Natural killer cell (primary cell): ENCODE measurements around the gene PARD6G. TPM values are rescaled to one million over a fixed set of nuclear protein-coding genes. Genes with fewer than 3 reads are reported as not detected.

Experiments
- ATAC-seq, 3 donors: fragments of 150-1000 bp in 2 of 3; fragments of 200-7000 bp in 1 of 3; cut with Tn5 transposase; 1 replicate in 1 of 3; 2 replicates in 2 of 3; pipeline ENCODE4 v1.10.0; 2021; ENCODE audit warnings: mild to moderate bottlenecking in 2 of 3, moderate library complexity in 2 of 3
- DNase-seq, 2 donors: peaks; one replicate each; pipeline versions ENCODE4 v3.0.0 to v3.0.0-alpha.2; 2013 to 2021; ENCODE audit warnings: mixed read lengths in 1 of 2
- H3K27ac ChIP-seq: one replicate; pipeline ENCODE4 v1.5.1; 2013; ENCODE audit warnings: mild to moderate bottlenecking, low read length
- H3K27me3 ChIP-seq: one replicate; pipeline ENCODE4 v1.6.1; 2013; ENCODE audit warnings: low read length; ENCODE audit not compliant: control insufficient read depth, insufficient read depth
- H3K36me3 ChIP-seq: one replicate; pipeline ENCODE4 v1.6.1; 2013; ENCODE audit warnings: low read length; ENCODE audit not compliant: control insufficient read depth, insufficient read depth
- H3K4me1 ChIP-seq: one replicate; pipeline ENCODE4 v1.6.1; 2013; ENCODE audit warnings: low read length; ENCODE audit not compliant: control insufficient read depth, insufficient read depth
- H3K4me3 ChIP-seq: one replicate; pipeline ENCODE4 v1.5.1; 2013; ENCODE audit warnings: low read length
- H3K9me3 ChIP-seq: one replicate; pipeline ENCODE4 v1.6.1; 2013; ENCODE audit warnings: low read length; ENCODE audit not compliant: control insufficient read depth, insufficient read depth
- H3K27ac Mint-ChIP-seq, 2 donors: one replicate each; pipeline ENCODE4 v1.8.0; 2022; ENCODE audit warnings: mild to moderate bottlenecking in 2 of 2, mixed read lengths in 2 of 2, moderate library complexity in 1 of 2
- H3K27me3 Mint-ChIP-seq, 2 donors: one replicate each; pipeline ENCODE4 v1.8.0; 2022; ENCODE audit warnings: low read depth in 2 of 2, mixed read lengths in 2 of 2
- H3K36me3 Mint-ChIP-seq: one replicate; pipeline ENCODE4 v1.8.0; 2022; ENCODE audit warnings: mixed read lengths
- H3K4me1 Mint-ChIP-seq, 2 donors: one replicate each; pipeline ENCODE4 v1.8.0; 2022; ENCODE audit warnings: mixed read lengths in 2 of 2
- H3K4me3 Mint-ChIP-seq: one replicate; pipeline ENCODE4 v1.8.0; 2022; ENCODE audit warnings: mild to moderate bottlenecking, moderate library complexity, mixed read lengths
- H3K9me3 Mint-ChIP-seq, 2 donors: one replicate each; pipeline ENCODE4 v1.8.0; 2022; ENCODE audit warnings: mixed read lengths in 2 of 2
- CTCF ChIP-seq: fragments of 200-600 bp; IDR thresholded peaks from one replicate; pipeline ENCODE4 v1.8.0; 2022; ENCODE audit warnings: antibody characterized with exemption
- WGBS: methylation state at CpG from one replicate; pipeline ENCODE4 v1.1.7; 2013; ENCODE audit warnings: missing lambda C conversion rate; ENCODE audit not compliant: insufficient coverage; 5-methylcytosine and 5-hydroxymethylcytosine counted together
- intact Hi-C: fragments of 100-400 bp; cut with micrococcal nuclease; formaldehyde crosslinking; loops from one replicate; pipeline ENCODE4 v1.14.2; 2022
- total RNA-seq, 4 donors: library from RNA; stranded (reverse); fragments of 120-200 nt in 1 of 4; gene quantifications; one replicate each; pipeline versions ENCODE4 v1.2.3 to v1.2.4, GENCODE V29; 2013 to 2022

The PARD6G gene
- total RNA-seq, 3 donors from 2014 or later (not counting 1 experiment from before 2014, with no cell fraction given) = not detected

GRCh38 chr18:80210312-80211083 lies 36.8 kb downstream of the PARD6G start:
- H3K36me3 Mint-ChIP-seq = no peaks in the 10 kb centered on the region
- 59% methylated on average over 5 of the region's 6 CpGs for WGBS
- Histone ChIP-seq H3K27ac (no peak overlapping the region), H3K4me3 (no peak overlapping the region), H3K27me3 (no peaks in the 10 kb centered on the region), H3K9me3 (no peaks in the 10 kb centered on the region), H3K36me3 (no peaks in the 10 kb centered on the region), H3K4me1 (no peaks in the 10 kb centered on the region)
- intact Hi-C loops = no loop called here
- H3K27me3 Mint-ChIP-seq = peaks cover 10 to 30% of the 10 kb centered on the region in 2 donors
- no peak overlapping the region for H3K27ac Mint-ChIP-seq
- no peak overlapping the region for H3K4me3 Mint-ChIP-seq
- no peak for ATAC-seq
- DNase-seq = no peak
- no peaks in the 10 kb centered on the region for H3K4me1 Mint-ChIP-seq
- H3K9me3 Mint-ChIP-seq = no peaks in the 10 kb centered on the region
- no peak for TF ChIP-seq CTCF

GRCh38 chr18:80208620-80209019 lies 38.7 kb downstream of the PARD6G start:
- peaks cover 6 to 22% of the 10 kb centered on the region in 2 donors for H3K27me3 Mint-ChIP-seq

GRCh38 chr18:80205294-80205693 lies 42.0 kb downstream of the PARD6G start:
- intact Hi-C loops = no loop called here
- Mint-ChIP-seq H3K4me3 (no peak overlapping the region), H3K36me3 (no peaks in the 10 kb centered on the region), H3K27ac (no peak overlapping the region), H3K27me3 (peaks cover 7% of the 10 kb centered on the region in 2 donors), H3K4me1 (no peaks in the 10 kb centered on the region), H3K9me3 (no peaks in the 10 kb centered on the region)
- no peak for ATAC-seq
- Histone ChIP-seq H3K9me3 (no peaks in the 10 kb centered on the region), H3K4me1 (no peaks in the 10 kb centered on the region), H3K27ac (no peak overlapping the region), H3K4me3 (no peak overlapping the region), H3K36me3 (no peaks in the 10 kb centered on the region), H3K27me3 (no peaks in the 10 kb centered on the region)
- no peak for DNase-seq
- TF ChIP-seq CTCF = no peak
- WGBS = 94% methylated on average over 3 of the region's 4 CpGs

More at GRCh38 chr18:80208620-80209019, 38.7 kb downstream of the PARD6G start:
- Histone ChIP-seq H3K27me3 (no peaks in the 10 kb centered on the region), H3K36me3 (no peaks in the 10 kb centered on the region), H3K4me1 (no peaks in the 10 kb centered on the region), H3K27ac (no peak overlapping the region), H3K4me3 (no peak overlapping the region), H3K9me3 (no peaks in the 10 kb centered on the region)
- no peak for ATAC-seq
- WGBS = 92% methylated on average over 4 of the region's 4 CpGs
- intact Hi-C loops = no loop called here
- Mint-ChIP-seq H3K4me1 (no peaks in the 10 kb centered on the region), H3K36me3 (no peaks in the 10 kb centered on the region), H3K4me3 (no peak overlapping the region), H3K27ac (no peak overlapping the region), H3K9me3 (no peaks in the 10 kb centered on the region)
- no peak for TF ChIP-seq CTCF
- DNase-seq = no peak

- Mint-ChIP-seq H3K9me3 (no peaks in the 10 kb centered on the region), H3K4me3 (no peak overlapping the region), H3K27ac (no peak overlapping the region), H3K4me1 (no peaks in the 10 kb centered on the region), H3K36me3 (no peaks in the 10 kb centered on the region), H3K27me3 (peaks cover 0 to 6% of the 10 kb centered on the region in 2 donors)
- TF ChIP-seq CTCF = no peak
- no peak for ATAC-seq
- Histone ChIP-seq H3K4me1 (no peaks in the 10 kb centered on the region), H3K27ac (no peak overlapping the region), H3K4me3 (no peak overlapping the region), H3K9me3 (no peaks in the 10 kb centered on the region), H3K36me3 (no peaks in the 10 kb centered on the region), H3K27me3 (no peaks in the 10 kb centered on the region)
- intact Hi-C loops = no loop called here
- 73% methylated on average over 1 of the region's 2 CpGs for WGBS
- no peak for DNase-seq
These were observed 43.2 kb downstream of the PARD6G start for GRCh38 chr18:80204142-80204541.
